Dendritic cell treated with granulocyte-macrophage colony-stimulating factor and Interleukin-4, amounts not matched to agents 40 ng/mL and 50 ng/mL, for 4 days (primary cell): ENCODE data around the gene ADGRG3.

Experiments used
- H3K27ac Mint-ChIP-seq: one replicate; pipeline ENCODE4 v1.8.0; 2022; ENCODE audit warnings: mild to moderate bottlenecking, mixed read lengths
- H3K27me3 Mint-ChIP-seq: one replicate; pipeline ENCODE4 v1.8.0; 2022; ENCODE audit warnings: mild to moderate bottlenecking, mixed read lengths
- H3K36me3 Mint-ChIP-seq: one replicate; pipeline ENCODE4 v1.8.0; 2022; ENCODE audit warnings: low read depth, mixed read lengths
- H3K4me1 Mint-ChIP-seq: one replicate; pipeline ENCODE4 v1.8.0; 2022; ENCODE audit warnings: low read depth, mixed read lengths
- H3K4me3 Mint-ChIP-seq: one replicate; pipeline ENCODE4 v1.8.0; 2022; ENCODE audit warnings: mild to moderate bottlenecking, moderate library complexity, mixed read lengths
- H3K9me3 Mint-ChIP-seq: one replicate; pipeline ENCODE4 v1.8.0; 2022; ENCODE audit warnings: mixed read lengths
- intact Hi-C: fragments of 100-400 bp; cut with micrococcal nuclease; formaldehyde crosslinking; loops from one replicate; pipeline ENCODE4 v1.15.0; 2022

ADGRG3 gene

DNA sequence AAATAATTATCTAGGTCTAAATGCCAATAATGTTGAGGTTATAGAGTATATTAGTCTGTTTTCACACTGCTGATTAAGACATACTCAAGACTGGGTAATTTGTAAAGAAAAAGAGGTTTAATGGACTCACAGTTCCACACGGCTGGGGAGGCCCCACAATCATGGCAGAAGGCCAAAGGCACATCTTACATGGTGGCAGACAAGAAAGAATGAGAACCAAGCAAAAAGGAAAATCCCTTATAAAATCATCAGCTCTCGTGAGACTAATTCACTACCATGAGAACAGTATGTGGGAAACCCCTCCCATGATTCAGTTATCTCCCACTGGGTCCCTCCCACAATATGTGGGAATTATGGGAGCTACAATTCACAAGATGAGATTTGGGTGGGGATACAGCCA is 64.6 kb downstream of the ADGRG3 start:
- Mint-ChIP-seq H3K9me3 (peaks cover 10% of the 10 kb centered on the region), H3K4me1 (peaks cover 40% of the 10 kb centered on the region), H3K4me3 (no peak overlapping the region), H3K36me3 (peaks cover 17% of the 10 kb centered on the region), H3K27ac (no peak overlapping the region), H3K27me3 (no peaks in the 10 kb centered on the region)
- intact Hi-C loops = loop anchor here (10.0 kb wide), 2 partner anchors 162 to 392 kb away; partner anchors contain the start of gene CFAP20

DNA sequence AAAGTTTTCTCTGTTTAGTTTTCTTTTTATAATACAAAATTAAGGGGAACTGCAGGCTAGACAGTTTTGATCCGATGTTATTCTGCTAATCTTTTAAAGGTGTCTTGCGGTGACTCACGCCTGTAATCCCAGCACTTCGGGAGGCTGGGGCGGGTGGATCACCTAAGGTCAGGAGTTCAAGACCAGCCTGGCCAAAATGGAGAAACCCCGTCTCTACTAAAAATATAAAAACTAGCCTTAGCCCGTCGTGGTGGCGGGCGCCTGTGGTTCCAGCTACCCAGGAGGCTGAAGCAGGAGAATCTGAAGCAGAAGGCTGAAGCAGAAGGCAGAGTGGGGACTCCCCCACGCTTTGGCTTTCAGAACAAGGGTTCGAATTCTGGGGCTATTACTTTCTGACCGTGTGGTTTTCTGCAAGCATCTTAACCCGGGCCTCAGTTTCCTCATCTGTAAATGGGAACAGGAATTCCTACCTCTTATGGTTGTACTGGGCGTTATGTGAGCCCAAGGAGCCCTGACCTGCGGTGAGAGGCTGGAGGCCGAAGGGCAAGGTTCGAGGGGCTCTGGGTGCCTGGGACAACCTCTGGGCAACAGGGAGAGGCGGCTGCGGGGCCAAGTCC is 66.3 kb downstream of the ADGRG3 start:
- Mint-ChIP-seq H3K9me3 (peaks cover 2% of the 10 kb centered on the region), H3K27me3 (no peaks in the 10 kb centered on the region), H3K27ac (peak overlapping the region; percentile 97), H3K4me3 (peak overlapping the region; percentile 99), H3K36me3 (peaks cover 17% of the 10 kb centered on the region), H3K4me1 (peaks cover 40% of the 10 kb centered on the region)
- intact Hi-C loops = loop anchor here (10.0 kb wide), 2 partner anchors 160 to 390 kb away; partner anchors contain the start of gene CFAP20

DNA sequence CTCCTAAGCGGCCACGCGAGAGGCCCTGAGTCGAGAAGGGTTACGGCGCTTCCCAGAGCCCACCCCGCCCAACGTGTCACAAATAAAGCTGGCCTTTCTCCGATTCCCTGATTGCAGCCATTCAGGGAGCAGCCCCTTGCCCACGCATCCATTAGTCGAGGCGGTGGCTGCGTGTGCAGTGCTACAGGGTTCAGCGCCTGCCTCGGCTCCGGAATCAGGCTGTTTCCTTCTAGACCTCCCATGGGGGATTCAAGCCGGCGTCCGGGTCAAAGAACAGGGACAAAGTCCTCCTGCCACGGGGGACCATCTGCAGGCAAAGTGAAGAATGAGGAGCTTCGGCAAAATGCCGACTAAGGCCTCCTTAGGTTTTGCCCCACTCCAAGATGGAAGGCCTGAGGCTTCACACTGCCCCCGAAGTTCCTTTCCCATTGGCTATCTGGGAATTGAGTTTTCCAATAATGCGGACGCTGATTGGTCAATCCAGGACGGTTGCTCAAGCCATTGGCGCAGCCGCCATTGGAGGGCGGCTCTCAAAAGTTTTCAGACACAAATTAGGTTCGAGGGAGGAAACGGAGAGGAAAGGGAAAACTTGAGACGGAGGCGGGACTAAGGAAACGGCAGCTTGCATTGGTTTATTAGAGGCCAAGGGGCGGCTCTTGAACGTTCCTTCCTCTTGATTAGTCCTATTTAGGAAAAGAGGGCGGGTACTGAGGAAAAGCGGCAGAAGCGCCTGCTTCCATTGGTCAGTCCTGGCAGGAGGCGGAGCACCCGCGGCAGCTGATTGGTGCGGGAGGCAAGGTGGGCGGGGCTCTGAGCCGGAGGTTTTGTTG is 67.0 kb downstream of the ADGRG3 start:
- intact Hi-C loops = loop anchor here (5.0 to 10.0 kb wide), 3 partner anchors 160 to 390 kb away; partner anchors contain the start of genes CFAP20, USB1 and ZNF319

DNA sequence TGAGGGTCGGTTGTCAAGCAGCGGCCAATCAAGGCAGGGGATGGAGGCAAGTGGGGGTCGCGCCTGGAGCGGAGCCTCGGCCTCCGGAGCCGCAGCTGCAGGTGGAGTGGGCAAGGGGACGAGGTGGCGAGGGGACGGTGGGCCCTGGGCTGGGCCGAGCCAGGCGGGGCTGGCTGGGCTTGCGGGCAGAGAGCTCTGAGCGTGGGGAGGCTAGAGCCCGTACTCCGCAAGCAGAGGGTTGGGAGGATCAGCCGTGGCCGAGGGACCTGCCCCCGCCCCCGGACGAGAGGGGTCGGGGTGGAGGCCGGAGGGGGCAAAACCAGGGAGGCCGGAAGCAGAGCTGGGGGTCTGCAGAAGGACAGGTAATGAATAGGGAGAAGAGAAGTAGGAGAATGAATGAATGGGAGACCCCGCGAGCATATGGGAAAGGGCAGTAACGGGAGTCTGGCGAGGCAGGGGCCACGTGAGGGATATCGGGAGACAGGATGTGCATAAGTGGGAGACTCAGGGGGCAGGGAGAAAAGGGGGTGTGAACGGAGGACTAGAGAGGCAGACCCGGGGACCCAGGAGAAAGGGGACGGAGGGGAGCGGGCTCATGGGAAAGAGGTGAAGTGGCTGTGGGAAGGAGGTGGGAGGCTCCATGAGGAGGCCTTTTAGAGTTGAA is 67.8 kb downstream of the ADGRG3 start, which contains the start of gene KATNB1:
Gene KATNB1 (plus strand): TSS at position 16 of the 664 bp plus-strand sequence. CDS start 1,474 bp downstream, outside the sequence.
- peaks cover 40% of the 10 kb centered on the region for H3K4me1 Mint-ChIP-seq
- H3K27ac Mint-ChIP-seq = peak within 1 kb of the TSS; percentile 97
- H3K36me3 Mint-ChIP-seq = peaks cover 22% of the 10 kb centered on the region
- no peaks in the 10 kb centered on the region for H3K9me3 Mint-ChIP-seq
- peak within 1 kb of the TSS; percentile 99 for H3K4me3 Mint-ChIP-seq
- intact Hi-C loops = loop anchor here (5.0 to 10.0 kb wide), 3 partner anchors 159 to 389 kb away; partner anchors contain the start of genes CFAP20, USB1 and ZNF319
- H3K27me3 Mint-ChIP-seq = no peaks in the 10 kb centered on the region

More for the DNA sequence above, 67.0 kb downstream of the ADGRG3 start:
- H3K27me3 Mint-ChIP-seq = no peaks in the 10 kb centered on the region
- H3K27ac Mint-ChIP-seq = peak overlapping the region; percentile 97
- H3K4me3 Mint-ChIP-seq = peak overlapping the region; percentile 99
- H3K9me3 Mint-ChIP-seq = no peaks in the 10 kb centered on the region
- H3K36me3 Mint-ChIP-seq = peaks cover 17% of the 10 kb centered on the region
- H3K4me1 Mint-ChIP-seq = peaks cover 40% of the 10 kb centered on the region

DNA sequence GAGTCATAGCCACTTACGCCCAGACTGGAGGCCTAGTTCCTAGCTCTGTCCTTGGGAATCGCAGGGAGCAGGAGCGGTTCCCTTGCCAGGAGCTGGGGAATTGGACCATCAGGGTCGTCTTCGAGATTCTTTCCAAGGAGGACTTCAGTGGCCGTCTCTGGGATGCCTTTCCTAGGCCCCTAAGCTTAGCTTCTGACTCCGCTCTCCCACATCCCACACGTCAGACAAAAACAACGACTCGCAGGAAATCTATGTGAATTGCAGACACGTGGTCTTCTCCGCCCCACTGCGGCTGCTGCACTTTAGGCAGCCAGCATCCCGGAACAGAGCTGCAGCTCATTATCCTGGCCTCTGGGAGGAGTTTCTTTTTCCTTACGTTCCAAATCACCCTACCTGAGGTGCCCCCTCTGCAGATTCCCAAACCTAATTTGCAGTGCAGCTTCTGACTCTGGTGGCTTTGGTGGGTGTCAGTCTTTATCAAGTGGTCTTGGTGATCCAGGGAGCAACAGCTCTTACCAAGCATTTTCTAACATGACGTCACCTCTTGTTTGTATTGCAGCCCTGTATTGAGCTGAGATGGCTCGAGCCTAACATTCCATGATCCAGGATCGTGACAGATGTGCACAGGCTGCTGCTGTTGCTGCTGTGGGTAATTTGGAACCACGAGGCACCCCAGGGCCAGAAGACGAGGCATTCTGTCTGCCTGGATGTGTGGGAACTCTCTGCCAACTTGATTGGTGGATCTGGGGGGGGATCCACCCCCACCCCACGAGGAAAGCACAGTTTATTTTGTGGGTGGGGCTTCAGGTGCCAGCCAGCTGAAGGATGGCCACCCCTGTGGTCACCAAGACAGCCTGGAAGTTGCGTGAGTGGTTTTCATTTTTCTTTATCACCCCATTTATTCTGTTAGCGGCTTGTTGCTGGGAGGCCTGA is 68.6 kb downstream of the ADGRG3 start:
- no peaks in the 10 kb centered on the region for H3K27me3 Mint-ChIP-seq
- H3K4me3 Mint-ChIP-seq = peak overlapping the region; percentile 99
- peaks cover 30% of the 10 kb centered on the region for H3K36me3 Mint-ChIP-seq
- H3K27ac Mint-ChIP-seq = peak overlapping the region; percentile 97
- intact Hi-C loops = loop anchor here (5.0 to 10.0 kb wide), 3 partner anchors 158 to 388 kb away; partner anchors contain the start of genes CFAP20, USB1 and ZNF319
- H3K4me1 Mint-ChIP-seq = peaks cover 34% of the 10 kb centered on the region
- H3K9me3 Mint-ChIP-seq = no peaks in the 10 kb centered on the region

DNA sequence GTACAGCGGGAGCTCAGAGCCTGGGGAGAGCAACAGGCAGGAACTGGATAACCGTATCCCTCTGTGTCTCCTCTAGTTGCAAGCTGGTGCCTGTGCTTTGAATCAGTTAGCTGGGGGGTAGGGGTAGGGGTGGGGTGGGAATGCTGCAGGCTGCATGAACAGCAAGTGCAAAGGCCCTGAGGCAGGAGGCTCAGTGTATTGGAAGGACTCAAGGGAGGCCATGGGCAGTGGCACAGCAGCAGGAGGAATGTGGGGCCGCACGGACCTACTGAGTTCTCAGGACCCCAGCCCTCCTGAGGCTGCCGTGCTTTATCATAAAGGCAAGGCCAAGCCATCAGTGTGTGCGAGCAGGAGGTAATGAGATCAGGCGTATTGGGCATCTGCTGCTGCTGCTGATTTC is 70.7 kb downstream of the ADGRG3 start:
- Mint-ChIP-seq H3K27ac (no peak overlapping the region), H3K4me3 (no peak overlapping the region), H3K4me1 (peaks cover 28% of the 10 kb centered on the region), H3K27me3 (no peaks in the 10 kb centered on the region), H3K9me3 (no peaks in the 10 kb centered on the region), H3K36me3 (peaks cover 46% of the 10 kb centered on the region)
- intact Hi-C loops = loop anchor here (5.0 to 10.0 kb wide), 3 partner anchors 156 to 386 kb away; partner anchors contain the start of genes CFAP20, USB1 and ZNF319
